HepG2 (cell line): ENCODE measurements around the gene NEDD8.
"Not testable (repeated sequence)": the region's sequence is repeated elsewhere in the genome, so short reads cannot be mapped to it uniquely, and the experiment has no call there.

Source experiments
- BRCA1 ChIP-seq: sonication (generic); formaldehyde crosslinking; IDR thresholded peaks from 2 replicates; pipeline ENCODE4 v1.4.0; 2020; ENCODE audit warnings: missing genetic modification reagents
- CTCF ChIP-seq: sonication (generic); formaldehyde crosslinking; IDR thresholded peaks from 2 replicates; pipeline ENCODE4 v1.5.0; 2020; ENCODE audit warnings: mild to moderate bottlenecking, missing genetic modification reagents, moderate library complexity
- KDM4B ChIP-seq: sonication (generic); formaldehyde crosslinking; IDR thresholded peaks from 2 replicates; pipeline ENCODE4 v1.4.0; 2020; ENCODE audit warnings: missing genetic modification reagents
- POLR2AphosphoS5 ChIP-seq: IDR thresholded peaks from 2 replicates; pipeline ENCODE4 v1.6.1; 2012; ENCODE audit warnings: low read depth, low read length
- ZNF124 ChIP-seq: sonication (generic); formaldehyde crosslinking; IDR thresholded peaks from 2 replicates; pipeline ENCODE4 v1.4.0; 2020; ENCODE audit warnings: missing genetic modification reagents
- ZNF639 ChIP-seq: conservative IDR thresholded peaks from 2 replicates; pipeline ENCODE4 v1.6.1; 2018; ENCODE audit warnings: missing genetic modification reagents
- ZNF788 ChIP-seq: sonication (generic); formaldehyde crosslinking; IDR thresholded peaks from 2 replicates; pipeline ENCODE4 v1.5.0; 2020; ENCODE audit warnings: mild to moderate bottlenecking, missing genetic modification reagents, borderline replicate concordance
- ZNF816 ChIP-seq: sonication (generic); formaldehyde crosslinking; IDR thresholded peaks from 2 replicates; pipeline ENCODE4 v1.8.0; 2022; ENCODE audit warnings: missing genetic modification reagents, mild to moderate bottlenecking, borderline replicate concordance

DNA sequence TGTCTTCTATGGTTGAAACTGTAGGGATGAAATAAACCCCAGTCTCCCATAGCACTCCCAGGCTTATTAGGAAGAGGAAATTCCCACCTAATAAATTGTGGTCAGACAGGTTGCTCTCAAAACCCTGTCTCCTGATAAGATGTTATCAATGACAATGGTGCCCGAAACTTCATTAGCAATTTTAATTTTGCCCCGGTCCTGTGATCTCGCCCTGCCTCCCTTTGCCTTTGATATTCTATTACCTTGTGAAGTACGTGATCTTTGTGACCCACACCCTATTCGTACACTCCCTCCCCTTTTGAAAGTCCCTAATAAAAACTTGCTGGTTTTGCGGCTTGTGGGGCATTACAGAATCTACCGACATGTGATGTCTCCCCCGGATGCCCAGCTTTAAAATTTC lies 29.6 kb downstream of the NEDD8 start:
- TF ChIP-seq POLR2AphosphoS5; ZNF816 (CRISPR knock-in tag); KDM4B; ZNF639 (CRISPR knock-in tag); BRCA1 (CRISPR knock-in tag); ZNF788 (CRISPR knock-in tag); ZNF124 (CRISPR knock-in tag); CTCF (CRISPR knock-in tag): not testable (repeated sequence)
